SKM-1 (cell line): Measurements from ENCODE around the gene LTBP2.

ENCODE experiments used
- DNase-seq: peaks from one replicate; lab custom pipeline; 2025; ENCODE audit not compliant: unreplicated experiment; lab: John Stamatoyannopoulos, UW

The LTBP2 gene

DNA sequence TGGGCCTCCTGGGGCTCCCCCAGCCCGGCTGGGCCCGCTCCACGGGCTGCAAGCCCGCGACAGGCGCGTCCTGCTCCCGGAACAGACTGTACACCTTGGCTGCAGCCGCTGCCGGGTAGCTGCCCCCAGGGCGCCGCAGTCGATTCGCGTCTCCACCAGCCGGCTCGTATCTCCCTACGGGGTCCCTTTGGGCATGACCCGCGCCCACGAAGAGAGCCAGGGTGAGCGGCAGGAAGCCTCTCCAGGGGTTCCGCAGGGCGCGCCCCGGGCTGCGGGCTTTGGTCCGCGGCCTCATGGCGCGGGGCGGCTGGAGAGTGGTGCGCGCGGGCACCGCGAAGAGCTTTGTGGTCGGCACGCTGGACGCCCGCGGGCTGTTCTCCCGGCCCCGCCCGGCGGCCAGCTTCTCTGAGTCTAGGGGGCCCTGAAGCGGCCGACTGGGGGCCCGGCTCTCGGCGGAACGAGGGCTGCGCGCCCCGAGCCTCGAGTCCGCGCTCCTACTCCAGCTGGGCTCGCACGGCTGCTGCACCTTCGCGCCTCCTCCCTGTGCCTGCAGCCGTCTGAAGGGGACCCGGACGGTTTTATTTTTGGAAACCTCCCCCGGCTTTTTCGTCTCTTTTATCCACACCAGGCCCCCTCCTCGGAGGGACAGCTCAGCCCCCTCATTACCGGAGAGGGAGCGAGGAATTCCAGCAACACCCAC, at the start of gene LTBP2:
Gene LTBP2 (minus strand): TSS at position 588 of the 700 bp plus-strand sequence. CDS start 293 bp downstream, at position 295.
- DNase-seq, result no peak

DNA sequence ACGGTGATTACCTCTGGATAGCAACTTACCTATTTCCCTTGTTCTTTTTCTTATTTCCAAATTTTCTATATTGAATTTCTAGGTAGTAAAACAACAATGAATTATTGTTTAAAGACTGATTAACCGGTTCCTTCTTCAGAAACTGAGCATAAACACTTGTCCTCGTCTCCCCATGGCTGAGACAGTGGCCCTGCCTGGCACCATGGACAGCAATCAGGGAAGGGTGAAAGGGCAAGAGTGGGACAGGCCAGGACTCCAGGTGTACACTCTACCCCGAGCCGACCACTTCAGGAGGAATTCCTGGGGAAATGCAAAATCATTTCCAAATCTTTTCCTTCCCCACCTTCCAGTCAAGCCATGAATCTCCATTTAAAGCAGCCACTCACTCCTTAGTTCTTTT, 48.8 kb upstream of the LTBP2 start:
- DNase-seq, result no peak

DNA sequence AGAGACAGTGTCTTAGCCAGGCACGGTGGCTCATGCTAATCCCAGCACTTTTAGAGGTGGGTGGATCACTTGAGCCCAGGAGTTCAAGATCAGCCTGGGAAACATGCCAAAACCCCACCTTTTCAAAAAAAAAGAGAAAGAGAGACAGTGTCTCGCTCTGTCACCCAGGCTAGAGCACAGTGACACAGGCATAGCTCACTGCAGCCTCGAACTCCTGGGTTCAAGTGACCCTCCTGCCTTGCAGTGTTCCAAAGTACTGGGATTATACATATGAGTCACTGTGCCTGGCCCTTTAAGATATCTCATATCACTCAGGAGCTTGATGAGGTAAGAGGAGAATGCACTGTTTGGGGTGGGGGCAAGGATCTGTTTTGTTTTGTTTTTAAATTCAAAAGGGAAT, 48.1 kb upstream of the LTBP2 start:
- no peak for DNase-seq

DNA sequence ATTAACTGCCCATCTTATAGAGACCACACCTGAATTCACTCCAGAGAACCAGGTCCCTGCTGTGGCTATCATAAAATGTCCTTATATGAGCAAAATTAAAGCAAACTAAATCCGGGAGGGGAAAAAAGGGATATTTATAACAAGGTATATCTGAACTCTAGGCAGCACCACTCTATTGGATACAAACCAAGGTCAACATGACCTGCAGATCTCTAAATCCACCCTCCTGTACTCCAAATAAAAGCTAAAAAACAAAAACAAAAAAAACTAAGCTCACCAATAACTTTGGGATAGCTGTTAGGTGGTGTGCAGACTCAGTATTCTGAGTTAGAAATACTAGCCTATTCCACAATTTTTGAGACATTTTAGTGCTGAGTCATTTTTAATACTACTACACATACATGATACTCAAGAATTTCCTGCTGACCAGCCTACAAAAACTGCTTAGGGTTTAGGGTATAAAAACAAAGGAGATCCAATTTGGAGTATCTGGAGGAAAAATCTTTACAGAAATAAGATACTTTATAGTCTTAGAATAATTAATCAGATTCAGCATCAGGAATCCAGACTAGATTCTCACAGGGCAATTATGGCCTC, 46.6 kb upstream of the LTBP2 start:
- DNase-seq, result no peak

DNA sequence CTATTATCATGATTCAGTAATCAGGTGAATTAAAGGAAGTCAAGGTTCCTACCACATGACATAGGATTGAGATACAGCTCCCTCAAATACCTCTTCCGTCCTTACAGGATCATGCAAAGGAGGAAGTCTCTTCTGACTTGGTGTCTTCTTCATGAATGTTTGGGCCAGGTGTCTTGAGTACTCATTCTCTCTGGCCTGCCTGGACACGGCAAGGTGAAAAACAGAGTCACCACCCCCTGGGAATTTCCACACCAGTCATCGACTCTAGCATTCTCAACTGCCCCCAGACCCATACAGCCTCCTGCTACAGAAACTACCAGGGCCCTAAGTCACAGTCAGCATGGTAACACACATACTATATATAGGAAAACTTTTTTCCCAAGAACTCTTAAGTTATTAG, 44.9 kb upstream of the LTBP2 start:
- no peak for DNase-seq

DNA sequence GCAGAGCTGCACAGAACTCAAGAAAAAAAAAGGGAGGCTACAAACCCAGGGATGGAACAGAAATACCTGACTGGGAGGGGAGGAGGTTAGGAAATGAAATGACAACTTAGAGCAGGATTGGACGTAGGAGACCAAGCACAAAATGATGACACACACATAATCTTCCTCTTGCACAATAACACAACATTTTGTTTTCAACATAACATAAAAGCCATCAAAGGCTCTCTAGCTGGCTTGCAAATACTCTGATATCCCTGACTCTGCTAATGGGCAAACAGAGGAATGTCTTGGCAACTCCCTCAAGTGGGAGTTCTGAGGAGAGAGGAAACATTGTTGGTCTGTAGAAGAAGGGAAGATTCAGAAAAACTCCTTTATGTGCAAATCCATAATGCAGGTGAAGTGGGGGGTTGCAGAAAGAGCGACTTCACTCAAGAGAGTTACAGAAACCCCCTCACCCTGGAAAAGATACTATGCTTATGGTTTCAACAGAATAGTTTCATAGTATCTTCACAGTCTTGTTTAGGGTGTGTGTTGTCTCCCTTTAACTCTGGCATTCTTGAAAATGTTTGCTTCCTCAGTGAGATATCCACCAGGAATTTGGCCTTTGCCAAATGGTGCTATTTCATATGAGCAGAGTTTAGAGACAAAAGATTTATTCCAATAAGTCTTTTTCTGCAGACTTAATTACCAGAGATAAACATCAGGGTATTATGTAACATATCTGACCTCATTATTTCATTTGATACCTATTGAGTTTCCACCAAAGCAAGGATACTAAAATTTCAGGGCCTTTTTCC, 43.8 kb upstream of the LTBP2 start:
- no peak for DNase-seq

DNA sequence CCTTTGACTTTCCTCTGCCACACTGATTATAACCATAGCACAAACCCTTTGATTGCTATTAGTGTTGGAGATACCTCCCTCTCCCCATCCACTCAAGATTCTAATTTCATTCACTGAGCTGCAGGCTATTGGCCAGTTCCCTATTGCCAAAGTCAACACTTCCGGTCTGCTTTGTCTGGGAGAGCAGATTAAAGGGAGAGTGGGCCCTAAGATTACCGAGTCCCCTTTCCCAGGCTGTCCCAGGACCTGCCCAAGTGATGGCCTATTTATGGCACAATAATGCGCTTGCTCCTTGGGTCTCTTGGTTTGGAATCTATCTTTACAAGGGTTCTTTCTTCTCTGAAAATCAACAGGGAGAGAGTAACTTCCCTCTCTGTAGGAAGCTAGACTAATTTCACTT, 42.9 kb upstream of the LTBP2 start:
- DNase-seq, result no peak

DNA sequence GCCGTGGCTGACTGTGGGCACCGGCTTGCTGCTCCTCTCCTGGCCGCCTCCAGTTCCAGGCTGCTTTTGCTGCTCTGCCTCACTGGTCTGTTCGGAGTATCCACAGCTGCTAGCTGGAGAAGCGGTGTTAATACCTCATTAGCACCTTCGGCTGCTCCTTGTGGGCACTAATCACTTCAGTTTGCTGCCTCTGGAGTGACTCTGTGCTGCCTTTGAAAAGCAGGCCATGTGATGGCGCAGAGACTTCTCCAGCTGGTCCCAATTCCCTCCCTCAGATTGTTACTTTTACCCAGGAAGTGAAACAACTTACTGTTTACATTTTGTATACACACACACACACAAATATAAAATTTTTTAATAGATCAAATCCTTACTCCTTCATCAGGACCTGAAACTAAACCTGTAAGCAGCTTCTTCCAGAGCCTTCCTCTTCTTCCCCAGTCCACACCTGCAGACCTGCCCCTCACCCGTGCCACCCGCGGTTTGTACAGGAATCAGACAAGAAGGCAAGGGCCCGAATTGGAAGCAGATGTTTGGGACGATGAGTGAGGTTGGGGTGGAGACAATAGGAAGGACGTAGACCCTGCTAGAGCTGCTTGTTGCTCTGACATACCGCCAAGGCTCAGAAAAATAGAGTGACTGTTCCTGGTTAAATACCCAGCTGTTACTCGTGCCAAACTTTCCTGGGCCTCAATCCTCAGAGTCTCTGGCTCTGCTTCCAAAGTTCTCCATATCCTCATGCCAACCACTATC, 41.5 kb upstream of the LTBP2 start:
- DNase-seq, result no peak

DNA sequence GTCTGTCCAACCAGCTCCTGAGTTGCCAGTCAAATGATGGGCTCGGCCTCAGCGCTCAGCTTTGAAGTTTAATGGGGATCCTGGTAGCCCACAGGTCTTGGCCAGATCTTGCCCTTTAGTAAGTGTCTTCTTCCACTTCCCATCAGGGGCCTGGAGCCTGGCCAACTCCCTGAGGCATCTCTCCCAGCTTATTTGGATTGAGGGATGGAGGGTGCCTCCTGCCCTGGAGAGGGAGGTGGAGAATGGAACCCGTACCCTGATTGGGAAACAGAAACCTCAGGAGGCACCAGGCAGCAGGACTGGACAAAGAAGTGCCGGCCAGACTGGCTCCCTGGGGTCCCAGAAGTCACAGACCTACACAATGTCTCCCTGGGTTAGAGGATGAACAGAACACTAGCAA, 40.5 kb upstream of the LTBP2 start:
- DNase-seq, result no peak

DNA sequence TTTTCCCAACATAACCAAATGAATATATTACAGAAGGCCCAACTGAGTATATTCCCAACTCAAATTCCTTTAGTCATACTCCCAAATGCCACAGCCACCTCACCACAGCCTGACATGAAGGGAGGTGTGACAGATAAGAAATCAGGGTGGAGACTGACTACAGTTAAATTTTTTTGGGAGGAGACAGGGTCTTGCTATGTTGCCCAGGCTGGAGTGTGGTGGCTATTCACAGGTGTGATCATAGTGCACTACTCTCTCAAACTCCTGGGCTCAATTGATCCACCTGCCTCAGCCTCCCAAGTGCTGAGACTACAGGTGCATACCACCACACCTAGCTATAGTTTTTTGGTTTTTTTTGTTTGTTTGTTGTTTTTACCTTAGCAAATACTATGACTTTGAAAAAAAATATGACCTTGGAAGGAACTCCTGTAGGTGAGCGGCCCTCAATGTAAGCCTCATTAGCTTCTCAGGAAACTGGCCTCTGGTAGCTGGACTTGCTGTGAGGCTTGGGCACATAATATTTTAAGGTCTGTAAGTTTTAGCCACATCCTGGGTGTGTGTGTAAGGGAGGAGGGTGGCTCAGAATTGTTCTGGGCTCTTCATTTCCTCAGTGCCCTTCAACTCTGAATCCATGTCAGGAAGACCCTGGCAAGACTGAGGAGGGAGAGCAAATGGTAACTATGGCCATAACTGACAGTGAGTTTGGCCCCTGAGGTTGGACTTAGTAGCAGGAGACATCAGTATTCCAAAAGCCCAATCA, 39.1 kb upstream of the LTBP2 start:
- no peak for DNase-seq

DNA sequence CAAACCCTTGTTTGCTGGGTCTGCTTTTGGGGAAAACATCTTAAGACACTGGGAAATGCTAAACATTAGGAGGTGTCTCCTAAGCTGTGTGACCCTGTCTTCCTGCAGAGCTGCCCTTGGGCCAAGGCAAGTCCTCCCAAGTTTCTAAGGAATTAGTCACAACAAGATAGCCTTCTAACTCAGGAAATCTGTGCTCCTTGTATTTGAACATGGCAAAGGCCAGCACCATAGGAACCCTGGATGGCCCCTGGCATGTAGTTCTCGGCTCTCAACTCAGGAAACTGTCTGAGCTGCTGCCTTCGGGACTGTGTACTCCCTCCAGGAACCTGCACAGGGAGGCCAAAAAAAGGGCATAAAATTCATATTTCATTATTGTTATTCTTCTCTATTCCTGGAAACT, 37.6 kb upstream of the LTBP2 start:
- no peak for DNase-seq

DNA sequence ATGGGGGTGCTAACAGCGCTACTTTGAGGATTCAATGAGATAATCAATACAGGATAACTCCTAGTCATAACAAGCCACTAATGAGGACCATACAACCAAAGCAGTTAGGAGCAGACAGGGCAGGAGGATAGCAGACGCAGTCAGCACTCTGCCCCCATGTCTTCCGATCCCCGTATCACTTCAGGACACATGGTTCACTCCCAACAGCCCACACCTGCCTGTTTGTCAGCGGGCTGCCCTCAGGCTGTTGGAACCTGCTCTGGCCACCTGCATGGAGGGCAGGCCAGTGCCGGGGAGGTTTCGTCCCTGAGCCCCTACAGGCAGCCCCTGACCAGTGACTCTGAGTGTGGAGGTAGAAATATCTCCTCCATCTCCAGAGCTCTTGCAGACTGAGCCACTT, 37.1 kb upstream of the LTBP2 start:
- no peak for DNase-seq

DNA sequence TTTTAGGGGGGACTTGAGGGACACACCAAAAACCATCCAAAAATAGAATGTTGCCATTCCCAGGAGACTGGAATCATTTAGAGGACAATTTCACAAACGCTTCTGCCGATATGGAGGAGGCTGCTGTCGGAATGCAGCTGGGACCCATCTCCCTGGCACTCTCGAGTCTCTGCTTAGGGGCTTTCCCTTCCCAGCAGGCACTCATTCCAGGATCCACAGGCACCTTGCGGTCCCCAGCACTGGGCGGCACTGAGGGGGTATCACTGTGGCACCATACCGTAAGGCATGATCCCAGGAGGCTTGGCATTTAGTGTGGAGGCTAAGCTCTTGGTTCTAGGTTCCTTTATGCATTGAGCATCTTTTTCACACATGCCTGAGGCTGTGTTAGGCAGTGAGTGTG, 36.6 kb upstream of the LTBP2 start:
- no peak for DNase-seq

DNA sequence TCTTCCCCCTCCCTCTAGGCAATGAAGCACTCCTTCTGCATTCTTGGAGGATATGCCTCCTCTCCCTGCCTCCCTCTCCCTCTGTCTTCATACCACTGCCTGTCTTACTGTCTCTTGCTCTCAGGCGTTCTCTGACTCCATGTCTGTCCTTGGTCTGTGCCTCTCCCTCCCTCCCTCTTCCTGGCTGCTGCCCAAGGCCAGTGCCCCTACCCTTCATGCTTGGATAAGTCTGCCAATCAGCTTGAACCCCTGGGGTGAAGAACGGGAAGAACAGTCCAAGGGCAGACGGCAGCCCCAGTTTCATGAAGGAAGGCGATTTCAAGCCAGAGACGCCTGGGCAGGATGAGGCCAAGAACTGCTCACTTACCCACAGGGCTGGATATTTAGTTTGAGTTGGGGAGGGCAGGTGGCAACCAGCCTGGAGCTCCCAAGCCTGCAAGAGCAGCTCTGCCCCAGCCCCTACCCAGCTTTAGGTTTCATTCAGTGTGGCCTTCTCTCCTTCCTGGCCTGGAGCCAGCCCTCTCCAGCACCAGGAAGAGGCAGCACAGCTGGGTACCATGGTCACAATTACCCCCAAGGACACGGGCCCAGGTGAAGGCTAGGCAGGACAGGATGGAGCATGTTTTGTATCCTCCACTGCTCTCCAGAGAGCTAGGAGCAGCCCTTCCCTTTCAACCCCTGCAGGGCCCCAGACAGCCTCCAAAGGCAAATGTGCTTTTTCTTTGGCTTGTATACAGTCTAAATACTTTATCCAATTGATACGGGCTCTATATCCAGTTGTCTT, 35.8 kb upstream of the LTBP2 start:
- no peak for DNase-seq

DNA sequence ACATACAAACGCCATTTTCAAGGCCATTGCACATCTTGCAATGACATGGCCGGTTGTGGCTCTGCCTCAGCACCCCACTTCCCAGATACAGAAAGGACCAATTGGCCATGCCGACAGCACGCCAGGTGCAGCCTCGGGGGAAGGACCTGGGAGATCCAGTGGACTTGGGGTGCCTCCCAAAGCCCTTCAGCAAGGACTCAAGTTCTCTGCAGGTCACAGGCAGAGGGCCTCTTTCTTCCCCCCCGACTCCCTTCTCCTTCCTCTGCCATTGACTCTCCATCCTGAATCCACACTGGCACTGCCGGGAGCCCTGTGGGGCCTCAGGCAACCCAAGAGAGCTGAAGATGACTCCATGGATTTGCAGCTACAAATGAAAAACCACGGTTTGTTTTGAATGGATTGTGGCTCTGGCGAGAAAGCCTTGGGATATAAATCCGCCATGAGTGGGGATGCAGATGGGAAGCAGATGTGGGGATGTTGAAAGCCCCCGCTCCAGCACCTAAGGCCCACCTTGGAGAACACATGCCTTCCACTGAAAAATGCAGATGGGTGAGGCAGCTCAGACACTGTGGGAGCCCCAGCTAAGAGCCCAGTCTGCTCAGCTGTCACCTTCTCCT, 35.1 kb upstream of the LTBP2 start:
- DNase-seq, result no peak

DNA sequence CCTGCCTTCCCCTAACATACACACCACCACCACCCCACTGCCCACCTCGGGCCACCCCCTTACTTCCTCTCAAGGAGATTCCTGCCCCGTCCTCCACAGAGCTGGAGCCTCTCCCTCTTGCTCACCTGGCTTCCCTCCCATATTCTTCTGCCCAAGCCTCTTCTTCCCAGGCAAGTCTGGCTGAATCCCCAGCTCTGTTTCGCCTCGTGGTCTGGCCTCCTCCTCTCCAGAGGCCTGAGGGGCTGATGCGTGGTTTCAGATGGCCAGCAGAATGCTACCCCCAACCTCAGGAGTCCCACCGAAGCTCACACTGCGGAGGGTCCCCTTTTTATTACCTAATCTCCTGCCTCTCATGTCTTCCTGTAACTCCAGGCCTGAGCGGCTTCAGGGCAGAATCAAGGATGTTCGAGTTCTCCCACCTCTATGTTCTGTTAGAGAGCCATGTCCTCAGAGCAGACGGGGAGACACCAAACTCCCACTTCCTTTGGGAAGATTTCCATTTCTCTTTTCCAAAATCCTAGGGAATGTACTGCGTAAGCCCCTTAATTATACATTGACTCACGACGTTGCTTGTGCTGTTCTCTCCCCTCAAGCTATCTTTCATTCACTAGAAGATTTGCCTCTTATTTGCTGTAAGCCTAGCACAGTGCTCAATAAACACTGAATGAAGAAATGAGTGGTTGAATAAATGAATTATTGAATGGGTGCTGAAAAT, 33.9 kb upstream of the LTBP2 start:
- DNase-seq, result no peak

DNA sequence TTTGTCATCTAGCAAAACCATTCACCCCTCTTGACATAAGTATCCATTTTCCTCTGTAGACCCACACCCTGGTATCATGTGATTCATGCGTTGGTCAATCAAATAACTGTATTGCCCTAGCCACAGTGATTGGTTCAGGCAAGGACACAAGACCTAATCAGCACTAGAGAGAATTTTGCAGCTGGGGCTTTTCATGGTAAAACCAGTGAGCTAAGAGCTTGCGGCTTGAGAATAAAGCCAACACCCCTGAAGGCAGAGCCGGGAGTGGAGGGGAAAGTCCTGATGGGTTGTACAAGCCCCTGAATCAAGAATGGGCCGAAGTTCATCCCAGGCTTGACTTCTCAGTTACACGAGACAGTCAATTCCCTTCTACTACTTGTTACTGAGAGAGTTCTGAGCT, 33.2 kb upstream of the LTBP2 start:
- DNase-seq, result no peak

DNA sequence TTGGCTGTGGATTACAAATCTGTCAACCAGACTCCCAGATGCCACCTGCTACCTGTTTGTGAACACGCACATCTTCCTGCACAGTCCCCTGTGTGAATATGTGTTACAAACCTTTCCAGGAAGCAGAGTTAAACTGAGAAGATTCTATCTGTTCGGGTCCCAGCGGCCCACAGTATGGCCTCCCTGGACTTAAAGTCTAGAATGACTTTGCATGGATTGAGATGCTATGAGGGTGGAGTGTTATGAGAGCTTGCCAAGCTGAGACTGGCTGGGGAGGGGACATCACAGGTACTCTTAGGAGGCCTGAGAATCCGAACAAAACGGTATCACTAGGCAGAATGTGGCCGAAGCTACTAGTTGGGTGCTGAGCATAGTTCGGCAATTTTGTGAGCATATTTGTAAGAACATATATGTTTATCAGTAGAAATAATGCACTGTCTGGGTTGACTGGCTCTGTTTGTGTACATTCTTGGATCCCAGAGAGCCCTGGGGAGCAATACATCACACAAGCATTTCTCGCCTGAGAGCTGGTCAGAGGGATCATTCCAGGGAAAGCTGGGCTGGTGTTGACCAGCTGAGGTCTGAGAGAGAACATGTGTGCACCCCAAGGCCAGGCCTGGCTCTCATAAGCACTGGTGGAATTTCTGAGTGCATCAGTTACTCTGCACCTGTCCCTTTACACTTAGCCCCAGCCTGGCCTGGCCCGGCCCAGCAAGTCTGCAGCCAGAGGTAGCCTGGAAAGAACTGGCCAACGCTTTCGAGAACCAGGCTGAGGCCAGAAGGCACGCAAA, 29.8 kb upstream of the LTBP2 start:
- no peak for DNase-seq
